CD8-positive, alpha-beta memory T cell (primary cell): ENCODE measurements around the gene CTCFL. TPM values are rescaled to one million over a fixed set of nuclear protein-coding genes. Genes with fewer than 3 reads are reported as not detected.
"Not testable (repeated sequence)": the region's sequence is repeated elsewhere in the genome, so short reads cannot be mapped to it uniquely, and the experiment has no call there.

Source experiments
- CTCF ChIA-PET: fragments of 350-600 bp; sonication (Branson Sonifier 250); formaldehyde crosslinking; loops from one replicate; lab custom pipeline; 2021; ENCODE audit warnings: antibody characterized with exemption; lab: Charles Lee
- POLR2A ChIA-PET: fragments of 350-600 bp; sonication (Branson Sonifier 250); formaldehyde crosslinking; loops from one replicate; lab custom pipeline; 2021; ENCODE audit warnings: antibody characterized with exemption; lab: Charles Lee
- DNase-seq, 5 donors: peaks; one replicate each; pipeline versions ENCODE4 v3.0.0 to v3.0.0-alpha.2; 2020 to 2022; ENCODE audit warnings: mixed read lengths in 1 of 5
- H3K27ac ChIP-seq: one replicate; pipeline ENCODE4 v1.7.0; 2013; ENCODE audit warnings: low read depth, mild to moderate bottlenecking, low read length, moderate library complexity
- H3K27me3 ChIP-seq: 2 replicates; pipeline ENCODE4 v1.7.0; 2013; ENCODE audit warnings: low read length, mild to moderate bottlenecking; ENCODE audit not compliant: insufficient read depth, poor library complexity, severe bottlenecking
- H3K36me3 ChIP-seq: 2 replicates; pipeline ENCODE4 v1.7.0; 2013; ENCODE audit warnings: mild to moderate bottlenecking, low read length, moderate library complexity; ENCODE audit not compliant: insufficient read depth
- H3K4me1 ChIP-seq: 2 replicates; pipeline ENCODE4 v1.7.0; 2013; ENCODE audit warnings: mild to moderate bottlenecking, low read length, moderate library complexity; ENCODE audit not compliant: insufficient read depth
- H3K4me3 ChIP-seq: 2 replicates; pipeline ENCODE4 v1.7.0; 2013; ENCODE audit warnings: mild to moderate bottlenecking, low read length
- H3K9me3 ChIP-seq: 2 replicates; pipeline ENCODE4 v1.7.0; 2013; ENCODE audit warnings: mild to moderate bottlenecking, low read length
- H3K27ac Mint-ChIP-seq, 8 donors: one replicate each; pipeline ENCODE4 v1.8.0; 2020 to 2021; ENCODE audit warnings: mixed read lengths in 8 of 8, mild to moderate bottlenecking in 6 of 8, inconsistent platforms in 3 of 8, moderate library complexity in 3 of 8
- H3K27me3 Mint-ChIP-seq, 2 donors: one replicate each; pipeline ENCODE4 v1.8.0; 2020 to 2021; ENCODE audit warnings: mixed read lengths in 2 of 2, mild to moderate bottlenecking in 1 of 2, moderate library complexity in 1 of 2
- H3K36me3 Mint-ChIP-seq, 3 donors: one replicate each; pipeline ENCODE4 v1.8.0; 2020 to 2021; ENCODE audit warnings: mixed read lengths in 3 of 3, inconsistent platforms in 1 of 3, mild to moderate bottlenecking in 1 of 3
- H3K4me1 Mint-ChIP-seq, 3 donors: one replicate each; pipeline ENCODE4 v1.8.0; 2020 to 2021; ENCODE audit warnings: mixed read lengths in 3 of 3, inconsistent platforms in 1 of 3, mild to moderate bottlenecking in 1 of 3
- H3K4me3 Mint-ChIP-seq, 7 donors: one replicate each; pipeline ENCODE4 v1.8.0; 2020 to 2021; ENCODE audit warnings: mixed read lengths in 7 of 7, mild to moderate bottlenecking in 6 of 7, moderate library complexity in 4 of 7, inconsistent platforms in 2 of 7
- H3K9me3 Mint-ChIP-seq, 5 donors: one replicate each; pipeline ENCODE4 v1.8.0; 2020 to 2022; ENCODE audit warnings: mixed read lengths in 5 of 5, mild to moderate bottlenecking in 3 of 5, moderate library complexity in 2 of 5, inconsistent platforms in 1 of 5
- polyA plus RNA-seq: library from polyadenylated mRNA; unstranded; fragments of 300-500 nt; fragmentation: Illumina TruSeq; gene quantifications from one replicate; pipeline ENCODE4 v1.2.3, GENCODE V29; 2021
- total RNA-seq, 2 experiments: library from RNA; stranded (reverse); gene quantifications; one replicate each; pipeline ENCODE4 v1.2.3, GENCODE V29; 2021

The CTCFL gene
- total and polyA plus RNA-seq, 3 experiments from 2014 or later: not detected

- no peak for DNase-seq
- no peaks in the 10 kb centered on the region for H3K9me3 Mint-ChIP-seq
- peaks cover 8 to 35% of the 10 kb centered on the region in 2 donors for H3K27me3 Mint-ChIP-seq
- no peaks in the 10 kb centered on the region for H3K4me1 ChIP-seq
- no peaks in the 10 kb centered on the region for H3K36me3 Mint-ChIP-seq
- no peak overlapping the region for H3K27ac Mint-ChIP-seq
- H3K4me1 Mint-ChIP-seq: no peaks in the 10 kb centered on the region
- ChIA-PET POLR2A (no interaction called here), CTCF (interaction anchor here (0.7 kb wide), 1 partner anchor 81 kb away, joined by 3 read pairs; no protein-coding TSS in a partner anchor)
- no peaks in the 10 kb centered on the region for H3K27me3 ChIP-seq
- no peak overlapping the region for H3K27ac ChIP-seq
- H3K9me3 ChIP-seq: no peaks in the 10 kb centered on the region
- H3K4me3 ChIP-seq: no peak overlapping the region
- no peaks in the 10 kb centered on the region for H3K36me3 ChIP-seq
- no peak overlapping the region for H3K4me3 Mint-ChIP-seq
These were observed 11.7 kb downstream of the CTCFL start for GRCh38 chr20:57513199-57513598.

GRCh38 chr20:57512432-57512831 lies 12.5 kb downstream of the CTCFL start:
- Mint-ChIP-seq H3K4me1 (no peaks in the 10 kb centered on the region), H3K4me3 (no peak overlapping the region), H3K27me3 (peaks cover 8 to 38% of the 10 kb centered on the region in 2 donors), H3K9me3 (no peaks in the 10 kb centered on the region), H3K27ac (no peak overlapping the region), H3K36me3 (no peaks in the 10 kb centered on the region)
- Histone ChIP-seq H3K36me3 (no peaks in the 10 kb centered on the region), H3K27me3 (no peaks in the 10 kb centered on the region), H3K4me1 (no peaks in the 10 kb centered on the region), H3K9me3 (no peaks in the 10 kb centered on the region), H3K27ac (no peak overlapping the region), H3K4me3 (no peak overlapping the region)
- no peak for DNase-seq
- POLR2A ChIA-PET: no interaction called here
- CTCF ChIA-PET: no interaction called here

GRCh38 chr20:57511709-57512108 lies 13.2 kb downstream of the CTCFL start:
- H3K27me3 ChIP-seq, H3K4me3 ChIP-seq, H3K4me3 Mint-ChIP-seq, H3K27ac ChIP-seq, H3K27ac Mint-ChIP-seq, H3K9me3 ChIP-seq, H3K36me3 ChIP-seq, H3K4me1 Mint-ChIP-seq, H3K4me1 ChIP-seq, H3K9me3 Mint-ChIP-seq, DNase-seq, POLR2A ChIA-PET, H3K36me3 Mint-ChIP-seq, CTCF ChIA-PET: not testable (repeated sequence)
- peaks cover 8 to 38% of the 10 kb centered on the region in 2 donors for H3K27me3 Mint-ChIP-seq

- Mint-ChIP-seq H3K9me3 (no peaks in the 10 kb centered on the region), H3K4me3 (no peak overlapping the region), H3K27me3 (peaks cover 9 to 38% of the 10 kb centered on the region in 2 donors), H3K36me3 (no peaks in the 10 kb centered on the region), H3K27ac (no peak overlapping the region), H3K4me1 (no peaks in the 10 kb centered on the region)
- no peak overlapping the region for H3K4me3 ChIP-seq
- H3K36me3 ChIP-seq: no peaks in the 10 kb centered on the region
- no peak overlapping the region for H3K27ac ChIP-seq
- no peaks in the 10 kb centered on the region for H3K4me1 ChIP-seq
- H3K9me3 ChIP-seq: no peaks in the 10 kb centered on the region
- no peak for DNase-seq
- POLR2A ChIA-PET: no interaction called here
- CTCF ChIA-PET: no interaction called here
- H3K27me3 ChIP-seq: no peaks in the 10 kb centered on the region
These were observed 15.2 kb downstream of the CTCFL start for GRCh38 chr20:57509665-57510237.

GRCh38 chr20:57508831-57509230 lies 16.1 kb downstream of the CTCFL start:
- Mint-ChIP-seq H3K27ac (no peak overlapping the region), H3K9me3 (no peaks in the 10 kb centered on the region), H3K4me1 (no peaks in the 10 kb centered on the region), H3K27me3 (peaks cover 6 to 33% of the 10 kb centered on the region in 2 donors), H3K4me3 (no peak overlapping the region), H3K36me3 (no peaks in the 10 kb centered on the region)
- CTCF ChIA-PET: no interaction called here
- Histone ChIP-seq H3K36me3 (no peaks in the 10 kb centered on the region), H3K27me3 (no peaks in the 10 kb centered on the region), H3K27ac (no peak overlapping the region), H3K4me1 (no peaks in the 10 kb centered on the region), H3K9me3 (no peaks in the 10 kb centered on the region), H3K4me3 (no peak overlapping the region)
- POLR2A ChIA-PET: no interaction called here
- no peak for DNase-seq

- peaks cover 8 to 35% of the 10 kb centered on the region in 2 donors for H3K27me3 Mint-ChIP-seq
- H3K27ac Mint-ChIP-seq: no peak overlapping the region
- DNase-seq: no peak
- H3K4me1 Mint-ChIP-seq: no peaks in the 10 kb centered on the region
- Histone ChIP-seq H3K4me3 (no peak overlapping the region), H3K27ac (no peak overlapping the region), H3K36me3 (no peaks in the 10 kb centered on the region), H3K9me3 (no peaks in the 10 kb centered on the region), H3K4me1 (no peaks in the 10 kb centered on the region), H3K27me3 (no peaks in the 10 kb centered on the region)
- no peak overlapping the region for H3K4me3 Mint-ChIP-seq
- ChIA-PET POLR2A (no interaction called here), CTCF (no interaction called here)
- no peaks in the 10 kb centered on the region for H3K36me3 Mint-ChIP-seq
- no peaks in the 10 kb centered on the region for H3K9me3 Mint-ChIP-seq
These were observed 16.6 kb downstream of the CTCFL start for GRCh38 chr20:57508381-57508780.

GRCh38 chr20:57507477-57507876 lies 17.5 kb downstream of the CTCFL start:
- no peak overlapping the region for H3K4me3 Mint-ChIP-seq
- H3K27me3 Mint-ChIP-seq: peaks cover 12 to 44% of the 10 kb centered on the region in 2 donors
- H3K36me3 Mint-ChIP-seq: no peaks in the 10 kb centered on the region
- H3K4me3 ChIP-seq: no peak overlapping the region
- no peak for DNase-seq
- ChIA-PET CTCF (no interaction called here), POLR2A (no interaction called here)
- no peaks in the 10 kb centered on the region for H3K9me3 ChIP-seq
- peaks cover 6% of the 10 kb centered on the region for H3K27me3 ChIP-seq
- H3K27ac ChIP-seq: no peak overlapping the region
- no peaks in the 10 kb centered on the region for H3K4me1 Mint-ChIP-seq
- no peaks in the 10 kb centered on the region for H3K36me3 ChIP-seq
- H3K4me1 ChIP-seq: no peaks in the 10 kb centered on the region
- H3K9me3 Mint-ChIP-seq: no peaks in the 10 kb centered on the region
- no peak overlapping the region for H3K27ac Mint-ChIP-seq

- Histone ChIP-seq H3K4me1 (no peaks in the 10 kb centered on the region), H3K4me3 (no peak overlapping the region), H3K27me3 (peaks cover 6% of the 10 kb centered on the region), H3K27ac (no peak overlapping the region), H3K9me3 (no peaks in the 10 kb centered on the region), H3K36me3 (no peaks in the 10 kb centered on the region)
- ChIA-PET CTCF (interaction anchor here (2.3 kb wide), 1 partner anchor 11 kb away, joined by 5 read pairs; no protein-coding TSS in a partner anchor), POLR2A (no interaction called here)
- Mint-ChIP-seq H3K27me3 (peaks cover 19 to 48% of the 10 kb centered on the region in 2 donors), H3K9me3 (no peaks in the 10 kb centered on the region), H3K4me1 (no peaks in the 10 kb centered on the region), H3K4me3 (no peak overlapping the region), H3K27ac (peak overlapping the region in 1 of 8 donors; percentile 42), H3K36me3 (no peaks in the 10 kb centered on the region)
- no peak for DNase-seq
These were observed 19.0 kb downstream of the CTCFL start for GRCh38 chr20:57505979-57506378.
